CD4-positive, alpha-beta T cell treated with Interleukin-12 subunit alpha and Interleukin-12 subunit beta, for 1 hour (primary cell): ENCODE data around the gene ANK3.
A peak's percentile ranks its signal among the peaks of the same experiment; 100 is the strongest.

Source experiments
- DNase-seq: peaks from one replicate; pipeline ENCODE4 v3.0.0-alpha.2; 2020

Gene ANK3

GRCh38 chr10:60389413-60390025 is at the start of gene ANK3:
TSS of gene ANK3 (minus strand) at chr10:60389875. CDS start at chr10:60389538, 337 bp downstream.
- DNase-seq = no peak

GRCh38 chr10:60434418-60435046 is 44.9 kb upstream of the ANK3 start:
- DNase-seq = peak; percentile 4

- DNase-seq = no peak
Measured at GRCh38 chr10:60433684-60434083, 44.0 kb upstream of the ANK3 start.

- no peak for DNase-seq
Measured at GRCh38 chr10:60430836-60431597, 41.3 kb upstream of the ANK3 start.

- DNase-seq = no peak
Measured at GRCh38 chr10:60430017-60430416, 40.3 kb upstream of the ANK3 start.

GRCh38 chr10:60429084-60429849 is 39.6 kb upstream of the ANK3 start:
- no peak for DNase-seq

- DNase-seq = no peak
Measured at GRCh38 chr10:60428387-60428737, 38.7 kb upstream of the ANK3 start.

- no peak for DNase-seq
Measured at GRCh38 chr10:60427709-60428386, 38.2 kb upstream of the ANK3 start.

GRCh38 chr10:60427148-60427547 is 37.5 kb upstream of the ANK3 start:
- DNase-seq = no peak

GRCh38 chr10:60426425-60426824 is 36.8 kb upstream of the ANK3 start:
- no peak for DNase-seq

GRCh38 chr10:60425392-60426110 is 35.9 kb upstream of the ANK3 start:
- DNase-seq = no peak

GRCh38 chr10:60424971-60425370 is 35.3 kb upstream of the ANK3 start:
- DNase-seq = no peak

- DNase-seq = no peak
Measured at GRCh38 chr10:60423920-60424319, 34.2 kb upstream of the ANK3 start.

- no peak for DNase-seq
Measured at GRCh38 chr10:60422809-60423208, 33.1 kb upstream of the ANK3 start.

GRCh38 chr10:60420991-60421894 is 31.6 kb upstream of the ANK3 start:
- no peak for DNase-seq

GRCh38 chr10:60419249-60419648 is 29.6 kb upstream of the ANK3 start:
- no peak for DNase-seq

- DNase-seq = no peak
Measured at GRCh38 chr10:60417901-60418300, 28.2 kb upstream of the ANK3 start.

GRCh38 chr10:60417024-60417423 is 27.3 kb upstream of the ANK3 start:
- DNase-seq = no peak

- DNase-seq = no peak
Measured at GRCh38 chr10:60414877-60415585, 25.4 kb upstream of the ANK3 start.

- DNase-seq = no peak
Measured at GRCh38 chr10:60414111-60414510, 24.4 kb upstream of the ANK3 start.
